HG03342 (cell line): ENCODE data around the gene THOC6.

Source experiments
- ATAC-seq: cut with Tn5 transposase; IDR thresholded peaks from one replicate; pipeline ENCODE4 v1.9.1; 2021; ENCODE audit warnings: mild to moderate bottlenecking, moderate library complexity; ENCODE audit not compliant: unreplicated experiment

The THOC6 gene

GRCh38 chr16:3029491-3030221 is 5.8 kb downstream of the THOC6 start:
- ATAC-seq = no peak

- ATAC-seq = no peak
Observed at GRCh38 chr16:3030222-3031212, 6.7 kb downstream of the THOC6 start.

GRCh38 chr16:3032624-3033023 is 8.8 kb downstream of the THOC6 start:
- no peak for ATAC-seq

GRCh38 chr16:3035289-3035971 is 11.6 kb downstream of the THOC6 start:
- no peak for ATAC-seq

- no peak for ATAC-seq
Observed at GRCh38 chr16:3035972-3036725, 12.3 kb downstream of the THOC6 start.

- no peak for ATAC-seq
Observed at GRCh38 chr16:3036726-3037315, 13.0 kb downstream of the THOC6 start, which contains the start of gene BICDL2. TSS of gene BICDL2 (minus strand) at chr16:3036944. CDS start at chr16:3035496, 1,448 bp downstream.

- ATAC-seq = no peak
Observed at GRCh38 chr16:3038256-3038655, 14.4 kb downstream of the THOC6 start.

- no peak for ATAC-seq
Observed at GRCh38 chr16:3038896-3039295, 15.1 kb downstream of the THOC6 start.

- ATAC-seq = no peak
Observed at GRCh38 chr16:3042376-3042775, 18.5 kb downstream of the THOC6 start.

- no peak for ATAC-seq
Observed at GRCh38 chr16:3044708-3045107, 20.9 kb downstream of the THOC6 start.

GRCh38 chr16:3045758-3046640 is 22.2 kb downstream of the THOC6 start, which contains the start of gene MMP25:
TSS of gene MMP25 (plus strand) at chr16:3046561. CDS start at chr16:3046918, 357 bp downstream.
- ATAC-seq = no peak

GRCh38 chr16:3046641-3047386 is 23.0 kb downstream of the THOC6 start:
- ATAC-seq = no peak

GRCh38 chr16:3047387-3047720 is 23.5 kb downstream of the THOC6 start:
- no peak for ATAC-seq

GRCh38 chr16:3049921-3050481 is 26.2 kb downstream of the THOC6 start:
- no peak for ATAC-seq

- ATAC-seq = no peak
Observed at GRCh38 chr16:3050487-3050886, 26.7 kb downstream of the THOC6 start.

GRCh38 chr16:3051009-3051408 is 27.2 kb downstream of the THOC6 start:
- ATAC-seq = no peak

GRCh38 chr16:3051494-3051893 is 27.7 kb downstream of the THOC6 start:
- no peak for ATAC-seq
